Stimulated activated CD4-positive, alpha-beta T cell treated with anti-CD3 and anti-CD28 coated beads, Interleukin-2, amount 100 ng/mL, for 48 hours (primary cell): ENCODE results near the gene SGK1.

Experiments
- DNase-seq, 2 donors: peaks; one replicate each; pipeline ENCODE4 v3.0.0-alpha.2; 2020

SGK1 gene

DNA sequence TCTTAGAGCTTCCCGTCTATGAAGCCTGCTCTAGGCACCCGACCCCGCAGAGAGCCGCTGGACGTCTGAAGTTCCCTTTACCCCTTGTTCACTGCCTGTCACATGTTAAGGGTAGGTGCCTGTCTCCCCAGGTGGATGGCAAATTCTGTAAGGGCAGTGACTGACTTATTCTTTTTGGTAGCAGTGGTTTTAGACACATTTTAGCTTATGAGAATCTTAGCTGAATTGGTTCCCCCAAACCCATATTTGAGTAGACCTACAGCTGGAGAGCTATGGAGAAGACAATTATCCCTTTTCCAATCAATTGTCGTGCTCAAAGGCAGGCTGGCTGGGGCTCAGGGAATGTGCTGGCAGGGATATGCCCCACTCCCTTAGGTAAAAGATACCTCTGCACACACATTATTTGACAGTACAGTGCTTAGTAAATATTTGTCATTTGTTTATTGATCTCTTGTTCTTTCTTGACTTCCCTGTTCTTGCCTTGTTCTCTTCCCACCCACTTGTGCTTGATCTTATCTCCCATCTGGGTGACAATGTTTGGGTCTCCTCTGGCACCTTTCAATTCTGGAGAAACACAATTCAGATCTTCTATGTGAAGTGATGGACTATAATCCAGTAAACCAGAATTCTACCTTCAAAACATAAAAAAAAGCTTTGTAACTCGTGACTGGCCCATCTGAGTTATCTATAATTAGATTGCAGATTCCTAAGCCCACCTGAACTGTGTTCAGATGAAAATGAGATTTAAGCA, 151.2 kb downstream of the SGK1 start:
- DNase-seq: no peak

DNA sequence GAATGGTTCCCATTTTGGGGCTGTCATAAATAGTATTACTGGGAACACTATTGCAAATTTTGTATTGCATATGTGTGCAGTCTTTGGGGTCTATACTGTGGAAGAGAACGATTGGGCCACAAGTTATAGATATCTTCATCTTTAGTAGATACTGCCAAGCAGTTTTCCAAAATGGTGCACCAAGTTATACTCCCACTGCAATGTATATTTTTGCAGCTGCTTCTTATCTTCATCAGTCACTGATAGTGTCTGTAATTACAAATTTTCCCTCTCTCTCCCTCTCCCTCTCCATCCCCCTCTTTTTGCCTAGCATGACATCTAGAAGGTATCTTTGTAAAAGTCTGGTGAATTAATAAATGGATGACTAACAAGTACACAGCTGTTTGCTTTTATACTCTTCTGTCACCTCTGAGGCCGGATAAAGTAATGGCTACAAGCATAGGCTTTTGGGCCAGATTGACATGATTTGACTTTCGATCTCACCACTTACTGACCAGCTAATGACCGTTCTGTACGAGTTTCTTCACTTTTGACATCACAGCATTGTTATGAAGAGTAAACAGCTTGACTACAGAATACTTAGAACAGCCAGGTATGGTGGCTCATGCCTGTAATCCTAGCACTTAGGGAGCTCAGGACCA, 152.2 kb downstream of the SGK1 start:
- no peak for DNase-seq

DNA sequence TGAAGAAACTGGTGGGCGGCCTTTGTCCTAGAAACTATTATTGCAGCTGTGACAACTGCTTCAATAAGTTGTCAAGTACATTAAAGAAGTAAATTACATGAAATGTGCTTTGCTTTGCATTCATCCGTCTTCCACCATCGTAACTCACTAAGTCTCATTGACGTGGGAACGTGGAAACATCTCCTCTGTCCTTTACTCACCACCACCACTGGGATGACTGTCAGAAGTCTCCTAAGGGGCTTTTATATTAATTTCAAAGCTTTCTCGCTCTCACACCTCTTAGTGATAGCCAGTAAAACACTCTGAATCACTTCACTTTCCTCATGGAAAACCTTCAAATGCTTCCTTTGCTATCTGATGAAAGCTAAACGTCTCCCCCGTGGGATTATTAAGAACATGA, 153.6 kb downstream of the SGK1 start:
- no peak for DNase-seq

DNA sequence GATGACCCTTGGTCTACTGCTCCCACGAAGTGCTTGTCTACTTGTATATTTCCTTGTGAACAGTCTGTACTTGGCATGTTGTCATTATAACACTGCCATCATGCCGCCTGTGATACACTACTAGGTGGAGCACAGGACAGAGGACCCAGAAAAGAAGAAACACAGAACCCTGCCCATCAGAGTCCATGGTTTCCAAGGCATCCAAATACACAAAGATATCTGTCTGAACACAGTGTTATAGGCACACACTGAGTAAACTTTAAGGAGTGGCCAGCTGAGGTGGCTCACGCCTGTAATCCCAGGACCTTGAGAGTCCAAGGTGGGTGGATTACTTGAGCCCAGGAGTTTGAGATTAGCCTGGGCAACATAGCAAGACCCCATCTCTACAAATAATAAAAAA, 155.0 kb downstream of the SGK1 start:
- DNase-seq: no peak

DNA sequence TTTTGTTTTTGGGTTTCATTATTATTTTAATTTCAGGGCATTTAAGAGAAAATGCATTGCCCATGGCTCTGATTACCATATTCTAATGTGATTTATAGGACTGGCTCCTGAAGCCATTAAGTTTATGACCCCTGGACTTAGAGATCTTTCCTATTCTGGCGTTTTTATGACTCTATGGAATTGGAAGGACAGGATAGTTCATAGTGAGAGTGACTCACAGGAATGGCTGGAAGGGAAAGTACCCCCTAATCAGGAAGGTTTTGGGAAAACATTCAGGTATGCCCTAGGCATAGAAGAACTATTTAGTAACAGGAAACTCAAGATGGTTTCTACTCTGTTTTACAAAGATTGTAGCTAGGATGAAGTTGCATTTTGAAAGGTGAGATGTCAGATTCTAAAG, 156.9 kb downstream of the SGK1 start:
- DNase-seq: no peak

DNA sequence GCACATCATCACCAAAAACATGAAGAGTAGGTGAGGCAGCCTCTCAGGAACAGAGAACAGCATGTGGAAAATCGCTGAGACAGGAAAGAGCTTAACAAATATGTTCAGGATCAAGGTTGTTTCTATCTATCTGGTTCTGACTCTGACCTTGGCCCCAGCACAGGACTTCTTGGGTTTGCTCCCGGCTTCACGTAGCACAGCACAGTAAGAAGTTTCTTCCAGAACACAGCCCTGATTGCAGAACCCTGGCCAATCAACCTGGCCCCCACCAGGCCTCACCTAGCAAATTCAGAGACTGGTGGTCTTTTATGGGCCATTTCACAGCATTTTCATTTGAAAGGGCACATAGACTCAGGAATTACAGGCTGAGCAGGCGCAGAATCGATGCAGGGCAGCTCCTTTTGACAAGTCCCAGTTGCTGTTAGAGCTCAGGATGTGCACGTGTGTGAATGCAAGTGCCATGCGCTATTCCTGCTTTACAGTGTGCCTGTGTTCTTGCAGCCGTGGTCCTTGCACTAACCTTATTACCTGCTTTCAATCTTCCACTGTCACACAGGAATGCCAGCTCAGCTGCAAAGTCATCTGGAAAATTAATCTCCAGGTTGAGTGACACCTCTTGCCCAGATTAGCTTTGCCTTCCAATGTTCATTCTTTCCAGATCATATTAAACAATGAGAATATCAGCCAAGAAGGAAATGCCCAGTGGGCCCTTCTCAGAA, 165.0 kb downstream of the SGK1 start:
- DNase-seq: no peak

DNA sequence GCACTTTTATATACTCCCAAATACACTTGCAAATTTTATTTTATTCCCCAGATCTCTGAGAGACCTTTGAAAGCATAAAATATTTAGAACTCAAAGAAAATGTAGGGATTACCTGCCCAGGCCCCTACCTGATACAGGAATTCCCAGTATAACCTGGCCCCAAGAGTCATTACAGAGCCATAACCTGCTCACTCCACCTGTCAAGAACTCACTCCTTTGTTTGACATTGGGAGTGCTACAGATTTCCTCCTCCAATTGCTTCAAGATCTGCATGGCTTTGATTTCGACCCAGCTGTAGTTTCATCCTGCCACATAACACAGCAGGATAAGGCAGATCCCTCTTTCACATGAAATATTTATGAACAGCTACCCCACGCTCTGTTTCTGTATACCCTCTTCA, 169.3 kb downstream of the SGK1 start:
- no peak for DNase-seq

DNA sequence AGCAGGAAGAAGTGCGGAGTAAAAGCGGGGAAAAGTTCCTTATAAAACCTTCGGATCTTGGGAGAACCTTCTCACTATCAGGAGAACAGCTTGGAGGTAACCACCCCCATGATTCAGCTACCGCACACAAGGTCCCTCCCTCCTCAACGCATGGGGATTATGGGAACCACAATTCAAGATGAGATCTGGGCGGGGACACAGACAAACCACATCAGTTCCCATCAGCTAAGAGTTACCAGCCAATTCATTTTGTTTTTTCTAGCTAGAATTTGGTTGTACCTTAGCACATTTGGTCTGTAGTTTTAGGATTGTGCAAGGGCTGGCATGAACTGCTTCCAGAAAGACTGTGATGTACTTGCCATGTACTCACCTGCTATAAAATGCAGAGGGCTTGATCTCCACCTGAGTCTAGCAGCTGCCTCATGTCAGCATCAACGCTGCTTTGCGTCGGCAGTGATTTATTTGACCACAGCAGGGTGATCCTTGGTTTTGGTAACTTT, 170.8 kb downstream of the SGK1 start:
- no peak for DNase-seq

DNA sequence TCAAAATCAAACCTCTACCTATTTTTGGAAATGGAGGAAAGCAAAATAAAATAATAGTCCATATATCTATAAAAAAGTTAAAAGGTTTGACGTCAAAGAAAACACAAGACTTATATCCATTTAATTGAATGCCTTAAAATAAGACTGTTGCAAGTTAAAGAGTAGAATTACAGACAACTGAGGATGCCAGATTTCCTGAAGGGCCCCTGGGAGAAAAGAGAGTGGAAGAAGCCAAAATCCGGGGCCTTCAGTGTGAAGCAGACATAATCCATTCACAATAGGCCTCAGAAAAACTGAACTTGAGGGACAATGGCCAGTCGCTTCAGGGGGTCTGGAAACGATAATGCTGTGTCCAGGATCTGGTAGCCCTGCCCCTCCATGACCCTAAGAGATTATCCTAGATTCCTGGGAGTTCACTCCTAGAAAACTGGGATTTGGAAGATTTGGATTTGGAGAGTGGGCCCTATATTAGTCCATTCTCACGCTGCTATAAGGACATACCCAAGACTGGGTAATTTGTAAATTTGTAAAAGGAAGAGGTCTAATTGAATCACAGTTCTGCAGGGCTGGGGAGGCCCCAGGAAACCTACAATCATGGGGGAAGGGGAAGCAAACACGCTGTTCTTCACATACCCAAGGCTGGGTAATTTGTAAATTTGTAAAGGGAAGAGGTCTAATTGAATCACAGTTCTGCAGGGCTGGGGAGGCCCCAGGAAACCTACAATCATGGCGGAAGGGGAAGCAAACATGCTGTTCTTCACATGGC, 171.5 kb downstream of the SGK1 start:
- no peak for DNase-seq

DNA sequence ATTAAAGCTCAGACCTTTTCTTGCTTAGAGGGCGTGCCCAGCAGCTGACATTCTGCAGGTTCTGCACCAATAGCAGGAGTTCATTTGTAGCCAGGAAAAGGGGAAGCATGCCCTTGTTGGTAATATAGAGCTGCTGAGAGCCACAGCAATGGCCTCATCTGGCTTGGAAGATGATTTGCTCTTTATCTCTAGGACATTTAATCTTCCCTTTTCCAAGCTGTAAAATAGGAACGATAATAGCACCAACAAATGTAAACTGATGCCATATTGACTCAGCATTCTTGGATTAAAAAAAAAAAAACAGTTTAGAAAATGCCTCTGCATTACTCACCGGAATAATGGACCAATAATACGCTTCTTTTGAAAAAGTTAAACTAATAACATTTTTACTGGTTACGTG, 172.1 kb downstream of the SGK1 start:
- no peak for DNase-seq

DNA sequence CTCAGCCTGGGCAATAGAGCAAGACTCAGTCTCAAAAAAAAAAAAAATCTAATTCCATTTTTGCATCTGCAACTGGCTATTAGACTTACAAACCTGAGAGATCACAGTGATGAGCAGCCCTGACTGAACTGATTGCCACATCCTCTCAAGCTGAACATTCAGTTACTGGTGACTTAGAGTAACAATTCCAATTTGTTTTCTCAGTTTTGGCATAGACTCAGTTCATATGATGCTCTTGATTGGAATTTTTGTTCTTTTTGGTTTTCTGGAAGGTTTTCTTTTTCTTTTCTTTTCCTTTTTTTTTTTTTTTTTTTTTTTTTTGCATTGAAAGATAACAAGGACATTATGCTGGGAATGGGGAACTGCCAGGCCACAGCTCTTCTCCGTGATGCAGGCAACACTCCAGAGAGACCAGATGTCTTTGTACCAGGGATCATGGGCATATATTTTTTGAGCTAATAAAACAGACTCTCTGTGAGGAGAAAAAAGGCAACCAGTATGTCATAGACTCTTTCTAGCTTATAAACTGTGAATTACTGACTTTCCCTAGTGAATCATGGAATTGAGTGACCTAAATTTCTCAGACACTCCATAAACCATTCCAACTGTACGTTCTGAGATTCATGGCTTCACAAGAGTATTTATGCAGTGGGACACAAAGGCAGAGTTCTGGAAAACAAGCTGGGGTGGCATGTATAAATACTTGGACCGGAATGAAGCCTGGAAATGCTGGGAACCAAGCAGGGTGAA, 179.5 kb downstream of the SGK1 start:
- no peak for DNase-seq

DNA sequence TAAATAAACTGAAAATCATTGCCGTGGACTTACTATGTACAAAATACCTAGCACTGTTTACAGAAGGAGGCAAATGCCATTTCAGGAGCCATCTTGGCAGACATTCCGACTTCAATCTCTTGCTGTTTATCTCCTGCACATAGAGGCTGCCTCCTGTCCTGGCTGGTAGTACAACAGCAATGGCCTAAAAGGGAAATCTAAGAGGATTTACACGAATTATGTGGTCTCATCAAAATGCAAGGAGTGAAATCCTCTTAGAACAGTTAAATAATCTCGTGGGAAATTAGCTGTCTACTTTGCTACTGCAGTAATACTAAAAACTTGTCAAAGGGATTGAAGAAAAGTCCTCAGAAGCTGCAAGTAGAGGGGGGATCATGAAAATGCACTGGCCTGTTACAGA, 183.3 kb downstream of the SGK1 start:
- DNase-seq: no peak

DNA sequence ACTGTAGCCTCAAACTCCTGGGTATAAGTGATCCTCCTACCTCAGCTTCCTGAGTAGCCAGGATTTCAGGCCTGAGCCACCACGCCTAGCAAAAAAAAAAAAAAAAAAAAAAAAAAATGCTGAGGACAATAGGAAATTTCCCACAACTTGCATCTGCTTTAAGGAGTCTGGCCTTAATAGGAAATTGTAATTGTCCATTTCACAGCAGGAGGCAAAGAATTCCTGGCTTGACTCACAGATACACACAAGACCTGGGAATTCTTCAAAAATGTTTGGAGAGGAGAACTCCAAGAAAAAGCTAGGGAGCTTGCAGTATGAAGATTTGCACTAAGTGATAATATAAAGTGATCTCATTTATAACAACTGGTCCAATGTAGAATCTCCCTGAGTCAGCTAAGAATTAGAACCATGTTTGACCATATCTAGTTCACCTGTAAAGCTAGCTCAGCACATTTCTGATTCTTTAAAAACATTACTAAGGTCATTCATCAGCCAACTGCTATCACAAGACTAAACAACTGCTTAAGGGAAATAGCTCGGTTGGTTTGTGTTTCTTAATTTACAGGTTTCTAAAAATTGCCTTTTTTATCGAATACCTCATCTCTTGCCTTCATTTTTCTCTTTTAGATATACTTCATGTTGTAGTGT, 185.3 kb downstream of the SGK1 start:
- DNase-seq: no peak

DNA sequence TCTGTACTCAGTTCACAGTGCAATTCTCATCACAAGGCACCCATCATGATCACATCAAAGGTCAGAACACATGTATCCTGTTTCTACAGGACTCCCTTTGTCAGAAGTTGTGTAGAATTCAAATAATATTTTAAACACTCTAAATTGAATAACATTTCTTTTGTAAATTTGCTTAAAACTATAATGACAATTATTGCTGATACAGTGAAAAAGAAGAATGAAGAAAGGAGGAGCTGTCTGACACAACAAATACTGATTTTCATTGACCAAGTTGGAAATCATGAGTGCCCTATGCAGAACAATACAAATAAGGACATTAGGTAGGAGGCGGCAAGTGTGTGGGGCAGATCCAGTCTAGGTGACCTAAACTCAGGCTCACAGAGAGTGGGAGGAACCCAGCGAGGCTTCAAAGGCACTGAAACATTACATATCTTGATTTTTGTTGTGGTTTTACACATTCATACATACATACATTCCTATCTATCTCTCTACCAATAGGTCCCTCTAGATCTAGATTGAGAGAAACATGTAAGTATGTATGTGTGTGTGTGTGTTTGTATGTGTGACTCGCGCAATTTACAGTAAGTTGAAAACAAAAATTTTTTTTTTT, 186.3 kb downstream of the SGK1 start:
- no peak for DNase-seq

DNA sequence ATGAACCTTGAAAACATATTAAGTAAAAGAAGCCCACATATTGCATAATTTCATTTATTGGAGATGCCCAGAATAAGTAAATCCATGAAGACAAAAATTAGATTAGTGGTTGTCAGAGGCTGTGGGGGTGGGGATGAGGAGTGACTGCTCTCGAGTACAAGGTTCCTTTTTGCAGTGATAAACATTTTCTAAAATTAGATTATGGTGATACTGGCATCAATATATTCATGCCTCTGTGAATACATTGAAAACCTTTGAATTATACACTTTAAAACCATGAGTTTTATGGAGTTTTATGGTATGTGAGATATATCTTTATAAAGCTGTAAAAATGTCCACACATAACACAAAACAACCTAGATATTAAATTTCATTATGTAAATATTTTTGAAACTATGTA, 189.8 kb downstream of the SGK1 start:
- no peak for DNase-seq

DNA sequence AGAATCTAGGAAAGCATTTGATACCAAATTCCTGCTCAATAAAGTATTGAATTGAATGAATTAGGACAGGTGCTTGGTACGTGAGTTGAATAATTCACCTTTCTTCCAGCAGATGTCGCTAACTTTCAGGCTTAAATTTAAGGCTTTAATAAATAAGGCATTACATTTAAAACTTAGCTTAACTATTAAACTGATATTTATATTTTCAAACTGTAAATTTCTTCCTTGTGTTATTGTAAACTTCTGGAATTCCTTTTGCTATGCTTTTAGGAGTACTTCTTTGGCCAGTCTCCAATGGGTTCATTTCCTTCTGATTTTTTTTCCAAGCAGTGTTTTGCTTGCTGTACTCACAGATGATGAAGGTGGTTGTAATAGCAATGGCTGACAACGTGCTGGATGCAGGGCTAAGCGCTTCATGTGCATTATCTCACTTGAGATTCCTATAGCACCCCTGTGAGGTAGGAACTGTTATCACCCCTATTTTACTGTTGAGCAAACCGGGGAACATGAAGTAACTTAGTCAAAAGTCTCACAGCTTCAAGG, 194.2 kb downstream of the SGK1 start:
- DNase-seq: no peak

DNA sequence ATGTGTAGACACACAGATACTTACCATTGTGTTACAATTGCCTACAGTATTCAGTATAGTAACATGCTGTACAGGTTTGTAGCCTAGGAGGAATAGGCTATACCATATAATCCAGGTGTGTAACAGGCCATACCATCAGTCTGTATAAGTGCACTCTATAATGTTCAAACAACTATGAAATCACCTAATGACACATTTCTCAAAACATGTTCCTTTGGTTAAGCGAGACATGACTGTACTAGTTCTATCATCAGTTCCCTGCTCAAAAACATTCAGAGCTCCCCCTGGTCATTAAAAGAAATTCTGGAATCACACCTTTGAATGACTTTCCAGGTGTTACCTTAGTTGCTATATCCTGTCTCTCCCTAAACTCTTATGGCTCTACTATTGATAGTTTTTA, 195.1 kb downstream of the SGK1 start:
- DNase-seq: no peak

DNA sequence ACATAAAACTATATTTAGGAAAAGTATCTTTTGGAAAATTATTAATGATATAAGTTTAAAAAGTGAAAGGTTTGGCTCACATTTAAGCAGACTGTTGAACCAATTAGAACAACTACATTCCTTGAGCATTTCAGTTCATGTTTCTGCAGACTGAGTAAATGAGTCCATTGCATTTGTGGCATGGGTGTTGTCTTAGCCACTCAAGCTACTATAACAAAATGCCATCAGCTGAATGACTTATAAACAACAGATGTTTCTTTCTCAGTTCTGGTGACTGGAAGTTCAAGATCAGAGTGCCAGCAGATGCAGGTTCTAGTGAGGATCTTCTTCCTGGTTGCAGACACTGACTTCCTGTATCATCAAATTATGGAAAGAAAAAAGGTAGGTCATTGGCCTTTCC, 198.4 kb downstream of the SGK1 start:
- DNase-seq: no peak
